Iris pigment epithelial cell (primary cell): ENCODE measurements around the gene POMGNT2.
"Not testable (repeated sequence)": the region's sequence is repeated elsewhere in the genome, so short reads cannot be mapped to it uniquely, and the experiment has no call there.

Source experiments
- DNase-seq: peaks from one replicate; pipeline ENCODE4 v3.0.0-alpha.2; 2011; ENCODE audit warnings: low read depth

Gene POMGNT2

GRCh38 chr3:43075904-43076661 lies 29.8 kb downstream of the POMGNT2 start:
- no peak for DNase-seq

DNA sequence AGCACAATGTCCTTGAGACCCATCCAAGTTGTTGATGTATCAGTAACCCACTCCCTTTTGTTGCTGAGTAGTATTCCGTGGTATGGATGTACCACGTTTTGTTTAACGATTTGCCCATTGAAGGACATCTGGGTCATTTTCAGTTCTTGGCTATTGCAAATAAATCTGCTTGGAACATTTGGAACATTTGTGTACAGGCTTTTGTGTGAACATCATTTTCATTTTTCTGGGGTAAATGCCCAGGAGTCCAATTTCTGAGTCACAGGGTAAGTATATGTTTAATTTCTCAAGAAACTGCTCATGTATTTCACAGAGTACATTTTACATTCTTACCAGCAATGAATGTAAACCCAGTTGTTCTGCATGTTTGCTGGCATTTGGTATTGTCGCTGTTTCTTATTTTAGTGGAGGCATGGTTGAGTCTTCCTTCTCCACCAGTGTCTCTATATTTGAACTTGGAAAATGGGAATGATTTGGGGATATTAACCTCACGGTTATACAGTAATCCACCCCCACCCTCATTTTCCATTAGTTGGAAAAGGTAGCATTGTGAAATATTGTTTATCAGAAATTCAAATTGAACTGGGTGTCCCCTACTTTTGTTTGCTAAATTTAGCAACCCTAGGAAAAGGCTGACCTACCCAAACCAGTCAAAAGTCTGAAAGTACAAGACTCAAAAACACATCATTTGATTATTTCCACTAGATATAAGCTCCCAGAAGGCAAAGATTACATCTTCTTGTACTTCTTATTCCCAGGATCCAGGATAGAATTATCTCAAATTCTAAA lies 30.8 kb downstream of the POMGNT2 start:
- no peak for DNase-seq

DNA sequence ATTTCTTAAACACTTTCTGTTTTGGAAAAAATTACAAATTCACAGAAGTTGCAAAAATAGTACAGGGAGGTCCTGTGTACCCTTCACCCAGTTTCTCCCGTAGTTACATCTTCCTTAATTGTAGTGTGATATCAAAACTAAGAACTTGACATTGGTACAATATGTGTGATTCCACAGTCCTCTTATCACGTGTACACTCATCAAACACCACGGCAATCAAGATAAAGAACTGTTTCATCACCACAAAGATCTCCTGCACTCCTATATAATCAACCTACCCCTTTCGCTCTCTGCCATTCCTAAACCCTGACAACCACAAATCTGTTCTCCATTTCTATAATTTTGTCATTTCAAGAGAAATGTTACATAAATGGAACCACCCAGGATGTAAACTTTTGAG lies 31.4 kb downstream of the POMGNT2 start:
- DNase-seq, result no peak

- DNase-seq, result no peak
Measured at GRCh38 chr3:43073836-43074220, 32.1 kb downstream of the POMGNT2 start.

GRCh38 chr3:43073116-43073835 lies 32.6 kb downstream of the POMGNT2 start:
- DNase-seq, result no peak

DNA sequence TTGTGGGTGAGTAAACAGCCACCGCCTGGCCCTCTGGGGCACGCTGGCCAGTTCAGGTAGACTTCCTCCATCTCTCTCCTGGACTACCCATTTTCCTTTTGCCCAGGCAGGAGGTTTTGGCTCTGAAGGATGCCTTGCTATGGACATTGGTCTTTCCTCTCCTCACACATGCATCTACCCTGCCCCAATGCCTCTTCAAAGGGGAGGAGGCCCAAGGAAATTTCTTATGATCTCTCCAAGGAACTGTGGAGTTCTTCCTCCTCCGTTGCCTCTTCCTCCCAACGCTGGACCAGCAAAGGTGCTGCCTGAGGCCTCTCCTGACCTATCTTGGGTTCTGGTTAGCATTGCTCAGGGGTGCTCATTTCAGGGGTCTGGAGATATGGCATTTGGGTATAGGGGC lies 33.5 kb downstream of the POMGNT2 start:
- DNase-seq, result no peak

DNA sequence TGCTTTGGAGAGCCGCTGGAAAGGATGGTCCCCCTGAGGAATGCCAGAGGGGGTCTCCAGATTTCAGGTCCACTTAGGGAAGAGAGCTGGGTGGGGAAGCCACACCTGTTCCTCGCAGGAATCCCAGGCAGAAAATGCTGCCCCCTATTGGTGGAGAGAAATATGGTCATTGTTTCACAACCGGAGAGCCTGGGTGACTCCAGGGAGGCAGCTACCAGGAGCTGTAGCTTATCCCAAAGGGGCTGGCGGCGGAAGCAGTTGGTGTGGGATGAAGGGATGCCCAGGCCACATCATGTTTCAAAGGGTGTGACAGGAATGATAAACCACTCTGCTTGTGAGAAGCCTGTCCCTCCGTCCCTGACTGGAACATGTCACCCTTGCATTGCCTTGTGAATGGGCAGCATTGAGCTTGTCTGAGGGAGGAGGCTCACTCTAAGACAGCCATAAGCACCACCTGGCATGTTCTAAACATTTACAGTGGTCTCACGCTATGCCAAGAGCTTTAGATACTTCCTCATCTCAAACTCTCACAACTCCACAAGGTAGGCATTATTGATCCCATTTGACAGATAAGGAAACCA lies 34.5 kb downstream of the POMGNT2 start:
- no peak for DNase-seq

GRCh38 chr3:43070670-43071069 lies 35.2 kb downstream of the POMGNT2 start:
- DNase-seq, result not testable (repeated sequence)

GRCh38 chr3:43063114-43063513 lies 42.8 kb downstream of the POMGNT2 start:
- no peak for DNase-seq

DNA sequence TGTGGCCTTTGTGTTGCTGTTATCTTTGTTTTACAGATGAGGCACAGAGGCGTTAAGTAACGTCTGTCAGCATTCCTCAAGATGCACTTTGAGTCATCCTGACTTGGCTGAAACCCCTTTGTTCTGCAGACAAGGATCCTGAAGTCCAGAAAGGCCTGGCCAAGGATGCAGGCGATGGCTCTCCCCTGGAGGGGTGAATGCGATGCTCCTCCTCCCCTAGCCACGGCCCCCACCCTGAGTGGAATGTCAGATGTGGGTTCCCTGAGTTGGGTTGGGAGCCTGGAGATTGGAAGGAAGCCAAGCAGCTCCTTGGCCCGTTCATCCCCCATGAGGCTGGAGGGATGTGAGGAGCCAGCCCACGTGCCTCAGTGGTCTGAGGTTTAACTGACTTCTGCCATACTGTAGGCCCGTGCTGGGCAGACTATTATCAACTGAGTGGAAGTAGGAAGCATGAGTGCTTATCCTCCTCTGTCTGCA lies 43.3 kb downstream of the POMGNT2 start:
- peak; percentile 24 for DNase-seq

DNA sequence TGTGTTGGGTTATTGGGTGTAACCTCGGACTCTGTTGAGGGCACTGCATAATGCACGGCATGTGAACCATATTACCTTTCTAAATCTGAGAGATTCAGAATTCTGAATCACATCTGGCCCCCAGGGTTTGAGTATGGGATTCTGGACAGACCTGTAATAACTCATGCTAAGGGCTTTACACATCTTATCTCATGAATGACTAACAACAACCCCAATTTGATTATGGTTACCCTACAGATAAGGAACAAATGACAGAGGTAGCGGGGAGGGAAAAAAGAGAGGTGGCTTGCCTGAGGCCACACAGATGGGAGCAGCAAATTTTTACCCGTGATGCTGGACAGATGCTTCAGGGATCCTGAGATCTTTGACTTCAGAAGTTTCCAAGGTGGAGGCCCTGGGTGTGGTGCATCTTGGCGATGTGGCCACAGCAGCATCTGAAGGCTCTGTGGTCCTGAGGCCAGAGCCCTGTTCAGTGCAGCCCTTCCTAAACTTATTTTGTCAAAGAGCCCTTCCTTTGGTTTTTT lies 43.8 kb downstream of the POMGNT2 start:
- DNase-seq, result no peak

DNA sequence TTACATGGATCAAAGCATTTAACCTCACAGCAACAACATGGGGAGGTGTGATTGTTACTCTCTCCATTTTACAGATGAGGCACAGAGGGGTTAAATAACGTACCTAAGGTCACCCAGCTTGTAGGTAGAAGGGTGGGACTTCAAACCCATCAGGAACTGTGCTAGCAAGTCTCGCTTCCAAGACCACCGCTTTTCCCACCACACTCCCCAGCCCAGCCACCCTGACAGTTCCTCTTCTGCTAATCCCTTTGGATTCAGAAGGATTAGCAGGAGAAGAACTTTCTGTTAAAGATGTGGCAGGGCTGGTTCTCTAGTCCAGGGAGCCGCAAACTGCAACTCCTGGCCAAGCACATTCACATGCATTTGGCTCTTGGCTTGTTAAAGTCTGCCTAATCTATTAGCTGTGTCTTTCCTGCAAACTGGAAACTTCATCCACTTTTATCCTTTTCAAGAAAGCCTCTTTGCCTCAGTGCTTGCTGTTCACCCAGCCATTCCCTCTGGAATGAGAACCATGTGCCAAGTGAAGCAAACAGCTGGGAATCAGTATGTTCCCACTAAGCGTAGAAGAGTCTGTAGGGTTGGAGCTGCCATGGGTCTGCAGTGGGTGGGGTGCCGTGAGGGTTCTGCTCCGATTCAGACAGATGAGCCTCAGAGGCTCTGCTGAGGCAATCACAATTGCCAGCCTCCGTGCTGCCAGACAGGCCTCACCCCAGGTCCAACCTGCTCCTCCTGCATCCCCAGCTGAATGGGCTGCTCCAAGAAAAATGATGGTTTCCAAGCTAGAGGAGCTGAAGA lies 44.6 kb downstream of the POMGNT2 start:
- no peak for DNase-seq

- no peak for DNase-seq
Measured at GRCh38 chr3:43059456-43059855, 46.4 kb downstream of the POMGNT2 start.

GRCh38 chr3:43055806-43056770 lies 49.8 kb downstream of the POMGNT2 start:
- no peak for DNase-seq

DNA sequence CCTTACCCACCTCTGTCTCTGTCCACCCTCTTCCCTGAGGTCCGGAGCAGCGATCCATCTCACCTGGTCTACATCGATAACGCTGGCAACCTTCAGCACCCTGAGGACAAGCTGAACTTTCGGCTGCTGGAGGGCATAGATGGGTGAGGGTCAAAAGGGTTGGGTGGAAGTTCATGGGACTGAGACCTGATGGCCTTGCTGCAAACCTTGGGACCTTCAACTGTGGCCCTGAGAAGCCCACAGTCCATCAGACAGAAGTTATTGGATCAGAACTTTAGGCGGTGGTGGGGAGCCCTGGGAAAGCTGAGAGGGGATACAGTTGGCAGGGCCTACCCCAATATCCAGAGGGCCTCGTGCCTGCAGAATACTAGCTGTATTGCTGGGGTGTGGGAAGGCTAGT lies 50.5 kb downstream of the POMGNT2 start:
- DNase-seq, result no peak

- DNase-seq, result no peak
Measured at GRCh38 chr3:43054754-43055153, 51.1 kb downstream of the POMGNT2 start.

- no peak for DNase-seq
Measured at GRCh38 chr3:43053291-43053690, 52.6 kb downstream of the POMGNT2 start.

GRCh38 chr3:43048470-43048869 lies 57.4 kb downstream of the POMGNT2 start:
- no peak for DNase-seq

DNA sequence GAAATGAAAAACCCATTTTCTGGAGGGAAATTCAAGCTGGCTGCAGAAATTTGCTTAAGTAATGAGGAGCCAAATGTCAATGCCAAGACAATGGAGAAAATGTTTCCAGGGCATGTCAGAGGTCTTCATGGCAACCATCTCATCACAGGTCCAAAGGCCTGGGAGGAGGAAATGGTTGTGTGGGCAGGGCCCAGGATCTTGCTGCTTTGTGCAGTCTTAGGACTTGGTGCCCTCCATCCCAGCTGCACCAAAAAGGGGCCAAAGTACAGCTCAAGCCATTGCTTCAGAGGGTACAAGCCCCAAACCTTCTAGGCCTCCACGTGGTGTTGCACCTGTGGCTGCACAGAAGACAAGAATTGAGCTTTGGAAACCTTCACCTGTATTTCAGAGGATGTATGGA lies 59.3 kb downstream of the POMGNT2 start:
- DNase-seq, result no peak

- not testable (repeated sequence) for DNase-seq
Measured at GRCh38 chr3:43045079-43045478, 60.8 kb downstream of the POMGNT2 start.
